ENCODE results near the gene ASIC2.

ASIC2 gene

GRCh38 chr17:33124871-33125551, 168.1 kb downstream of the ASIC2 start:
- in situ Hi-C loops (cut with MboI; ENCODE audit: low sequenced_read_pairs, unreplicated experiment): no loop called here
- DNase-seq (ENCODE audit: low spot score): no peak
- TF ChIP-seq, protein P1, sequence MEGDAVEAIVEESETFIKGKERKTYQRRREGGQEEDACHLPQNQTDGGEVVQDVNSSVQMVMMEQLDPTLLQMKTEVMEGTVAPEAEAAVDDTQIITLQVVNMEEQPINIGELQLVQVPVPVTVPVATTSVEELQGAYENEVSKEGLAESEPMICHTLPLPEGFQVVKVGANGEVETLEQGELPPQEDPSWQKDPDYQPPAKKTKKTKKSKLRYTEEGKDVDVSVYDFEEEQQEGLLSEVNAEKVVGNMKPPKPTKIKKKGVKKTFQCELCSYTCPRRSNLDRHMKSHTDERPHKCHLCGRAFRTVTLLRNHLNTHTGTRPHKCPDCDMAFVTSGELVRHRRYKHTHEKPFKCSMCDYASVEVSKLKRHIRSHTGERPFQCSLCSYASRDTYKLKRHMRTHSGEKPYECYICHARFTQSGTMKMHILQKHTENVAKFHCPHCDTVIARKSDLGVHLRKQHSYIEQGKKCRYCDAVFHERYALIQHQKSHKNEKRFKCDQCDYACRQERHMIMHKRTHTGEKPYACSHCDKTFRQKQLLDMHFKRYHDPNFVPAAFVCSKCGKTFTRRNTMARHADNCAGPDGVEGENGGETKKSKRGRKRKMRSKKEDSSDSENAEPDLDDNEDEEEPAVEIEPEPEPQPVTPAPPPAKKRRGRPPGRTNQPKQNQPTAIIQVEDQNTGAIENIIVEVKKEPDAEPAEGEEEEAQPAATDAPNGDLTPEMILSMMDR (IDR thresholded peaks at IDR 0.05; ENCODE audit: borderline replicate concordance, control extremely low read depth, extremely low read depth, insufficient read depth, missing control alignments): no peak

DNA sequence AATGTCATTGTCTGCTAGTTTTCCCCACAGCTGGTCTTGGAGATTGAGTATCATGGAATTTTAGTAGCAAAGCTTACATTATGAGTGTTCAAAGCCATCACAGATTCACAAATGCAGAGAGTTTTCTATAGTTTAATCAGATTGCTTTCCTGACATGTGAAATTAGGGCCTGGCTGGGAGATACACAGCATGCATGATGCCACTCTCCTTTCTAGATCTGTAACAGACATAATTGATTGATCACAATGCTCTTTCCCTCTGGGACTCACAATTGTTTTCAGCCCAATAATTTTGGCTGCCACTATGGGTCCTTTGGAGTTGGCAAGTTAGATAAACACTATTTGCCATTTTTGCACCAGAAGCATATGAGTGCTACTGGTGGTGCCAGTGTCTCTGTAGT, 168.9 kb downstream of the ASIC2 start:
- in situ Hi-C loops (cut with MboI; ENCODE audit: low sequenced_read_pairs, unreplicated experiment): no loop called here
- DNase-seq (ENCODE audit: low spot score): no peak
- TF ChIP-seq, protein P1 (IDR thresholded peaks at IDR 0.05; ENCODE audit: borderline replicate concordance, control extremely low read depth, extremely low read depth, insufficient read depth, missing control alignments): no peak

- DNase-seq (ENCODE audit: low spot score): no peak
- TF ChIP-seq, protein P1 (IDR thresholded peaks at IDR 0.05; ENCODE audit: borderline replicate concordance, control extremely low read depth, extremely low read depth, insufficient read depth, missing control alignments): no peak
- in situ Hi-C loops (cut with MboI; ENCODE audit: low sequenced_read_pairs, unreplicated experiment): no loop called here
Observed at GRCh38 chr17:33121756-33122155, 171.3 kb downstream of the ASIC2 start.

- in situ Hi-C loops (cut with MboI; ENCODE audit: low sequenced_read_pairs, unreplicated experiment): no loop called here
- TF ChIP-seq, protein P1 (IDR thresholded peaks at IDR 0.05; ENCODE audit: borderline replicate concordance, control extremely low read depth, extremely low read depth, insufficient read depth, missing control alignments): no peak
- no peak for DNase-seq (ENCODE audit: low spot score)
Observed at GRCh38 chr17:33121272-33121671, 171.8 kb downstream of the ASIC2 start.

GRCh38 chr17:33120103-33120502, 173.0 kb downstream of the ASIC2 start:
- in situ Hi-C loops (cut with MboI; ENCODE audit: low sequenced_read_pairs, unreplicated experiment): no loop called here
- TF ChIP-seq, protein P1 (IDR thresholded peaks at IDR 0.05; ENCODE audit: borderline replicate concordance, control extremely low read depth, extremely low read depth, insufficient read depth, missing control alignments): no peak
- no peak for DNase-seq (ENCODE audit: low spot score)

DNA sequence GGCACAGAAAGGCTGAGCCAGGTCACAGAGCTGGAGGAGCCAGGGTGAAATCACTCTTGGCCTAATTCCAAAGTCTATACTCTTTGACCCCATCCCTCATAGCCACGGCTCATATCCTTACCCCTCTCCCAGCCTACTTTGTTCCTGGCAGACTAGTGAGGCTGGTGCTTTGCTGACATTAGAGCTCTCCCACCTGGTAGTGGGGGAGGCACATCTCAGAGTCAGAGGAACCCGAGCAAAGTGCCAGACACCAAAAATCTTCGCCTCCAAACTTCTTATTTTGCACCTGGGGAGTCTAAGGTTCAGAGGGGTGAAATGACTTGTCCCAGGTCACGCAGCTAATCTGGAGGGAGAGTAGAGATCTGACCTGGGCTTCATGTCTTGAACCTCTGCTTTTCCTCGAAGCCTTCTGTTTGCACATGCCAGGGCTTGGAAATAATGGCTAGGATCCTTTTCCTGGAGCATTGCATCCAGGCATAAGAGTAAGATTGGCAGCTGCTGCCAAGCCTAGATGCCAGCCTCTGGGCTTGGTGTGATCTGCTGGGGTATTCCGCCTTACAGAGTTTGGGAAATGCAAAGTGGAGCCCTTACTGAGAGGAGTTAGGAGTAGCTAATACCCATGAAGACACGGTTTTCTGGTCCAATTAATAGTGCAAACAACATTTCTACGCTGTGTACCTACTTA, 174.6 kb downstream of the ASIC2 start:
- in situ Hi-C loops (cut with MboI; ENCODE audit: low sequenced_read_pairs, unreplicated experiment): no loop called here
- TF ChIP-seq, protein P1 (IDR thresholded peaks at IDR 0.05; ENCODE audit: borderline replicate concordance, control extremely low read depth, extremely low read depth, insufficient read depth, missing control alignments): no peak
- no peak for DNase-seq (ENCODE audit: low spot score)
